HUES6 (cell line): ENCODE data around the gene NDUFA3.

Experiments
- H3K27ac ChIP-seq: 2 replicates; pipeline ENCODE4 v1.7.0; 2013; ENCODE audit warnings: low read depth, mild to moderate bottlenecking, low read length, inconsistent platforms
- H3K27me3 ChIP-seq: 2 replicates; pipeline ENCODE4 v1.6.1; 2013; ENCODE audit warnings: low read length; ENCODE audit not compliant: control insufficient read depth, insufficient read depth
- H3K36me3 ChIP-seq: 2 replicates; pipeline ENCODE4 v1.6.1; 2013; ENCODE audit warnings: low read length; ENCODE audit not compliant: control insufficient read depth, insufficient read depth
- H3K4me1 ChIP-seq: 2 replicates; pipeline ENCODE4 v1.6.1; 2013; ENCODE audit warnings: low read length; ENCODE audit not compliant: control insufficient read depth, insufficient read depth
- H3K4me3 ChIP-seq: 2 replicates; pipeline ENCODE4 v1.5.1; 2013; ENCODE audit warnings: low read depth, low read length
- H3K9ac ChIP-seq: one replicate; pipeline ENCODE4 v1.6.1; 2013; ENCODE audit warnings: mild to moderate bottlenecking, low read length
- H3K9me3 ChIP-seq: 2 replicates; pipeline ENCODE4 v1.6.1; 2013; ENCODE audit warnings: low read depth, low read length; ENCODE audit not compliant: control insufficient read depth, insufficient read depth

The NDUFA3 gene

DNA sequence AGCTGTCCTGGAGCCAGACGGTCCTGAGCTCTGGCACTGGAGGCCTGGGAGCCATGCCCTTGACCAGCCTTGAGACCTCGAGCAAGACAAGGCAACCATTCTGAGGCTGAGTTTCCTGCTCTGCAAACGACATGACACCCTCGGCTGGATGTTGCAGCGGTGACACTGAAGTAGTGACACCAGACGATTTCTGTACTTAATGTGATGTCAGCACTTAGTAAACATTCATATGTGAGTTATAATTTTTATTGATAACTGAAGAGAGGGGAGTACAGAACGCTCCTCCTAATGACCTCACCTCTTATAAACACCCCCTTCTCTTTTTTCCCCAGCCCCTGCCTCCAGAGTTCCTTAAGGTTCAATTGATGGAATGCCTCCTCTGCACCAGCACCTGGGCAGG, 5.8 kb downstream of the NDUFA3 start:
- H3K27me3 ChIP-seq: no peaks in the 10 kb centered on the region
- no peak overlapping the region for H3K4me3 ChIP-seq

GRCh38 chr19:54109651-54110050, 7.0 kb downstream of the NDUFA3 start:
- peaks cover 67% of the 10 kb centered on the region for H3K36me3 ChIP-seq
- H3K4me3 ChIP-seq: no peak overlapping the region
- H3K9me3 ChIP-seq: no peaks in the 10 kb centered on the region
- H3K27me3 ChIP-seq: no peaks in the 10 kb centered on the region
- no peak overlapping the region for H3K9ac ChIP-seq
- no peaks in the 10 kb centered on the region for H3K4me1 ChIP-seq
- H3K27ac ChIP-seq: no peak overlapping the region

More for the DNA sequence above, 5.8 kb downstream of the NDUFA3 start:
- no peaks in the 10 kb centered on the region for H3K9me3 ChIP-seq
- no peak overlapping the region for H3K27ac ChIP-seq
- H3K36me3 ChIP-seq: peaks cover 67% of the 10 kb centered on the region
- H3K9ac ChIP-seq: no peak overlapping the region
- H3K4me1 ChIP-seq: no peaks in the 10 kb centered on the region

- H3K27ac ChIP-seq: no peak overlapping the region; the same call in 1 of the 2 replicates
- no peaks in the 10 kb centered on the region for H3K27me3 ChIP-seq
- peak overlapping the region; percentile 79 for H3K4me3 ChIP-seq
- peak overlapping the region; percentile 89 for H3K9ac ChIP-seq
- peaks cover 41% of the 10 kb centered on the region for H3K36me3 ChIP-seq
- no peaks in the 10 kb centered on the region for H3K9me3 ChIP-seq
- no peaks in the 10 kb centered on the region for H3K4me1 ChIP-seq
Measured at GRCh38 chr19:54114340-54115108, 11.9 kb downstream of the NDUFA3 start.

GRCh38 chr19:54115109-54116063, 12.7 kb downstream of the NDUFA3 start, which contains the start of the genes PRPF31 and TFPT:
TSS of gene PRPF31 (plus strand) at chr19:54115754. CDS start at chr19:54118279, 2,525 bp downstream.
TSS of gene TFPT (minus strand) at chr19:54115657. CDS start at chr19:54115269, 388 bp downstream.
- H3K27ac ChIP-seq: peak within 1 kb of the TSS; percentile 39; the same call in 1 of the 2 replicates
- H3K27me3 ChIP-seq: no peaks in the 10 kb centered on the region
- H3K36me3 ChIP-seq: peaks cover 41% of the 10 kb centered on the region
- no peaks in the 10 kb centered on the region for H3K4me1 ChIP-seq
- H3K9me3 ChIP-seq: no peaks in the 10 kb centered on the region
- peak within 1 kb of the TSS; percentile 89 for H3K9ac ChIP-seq
- peak within 1 kb of the TSS; percentile 79 for H3K4me3 ChIP-seq

DNA sequence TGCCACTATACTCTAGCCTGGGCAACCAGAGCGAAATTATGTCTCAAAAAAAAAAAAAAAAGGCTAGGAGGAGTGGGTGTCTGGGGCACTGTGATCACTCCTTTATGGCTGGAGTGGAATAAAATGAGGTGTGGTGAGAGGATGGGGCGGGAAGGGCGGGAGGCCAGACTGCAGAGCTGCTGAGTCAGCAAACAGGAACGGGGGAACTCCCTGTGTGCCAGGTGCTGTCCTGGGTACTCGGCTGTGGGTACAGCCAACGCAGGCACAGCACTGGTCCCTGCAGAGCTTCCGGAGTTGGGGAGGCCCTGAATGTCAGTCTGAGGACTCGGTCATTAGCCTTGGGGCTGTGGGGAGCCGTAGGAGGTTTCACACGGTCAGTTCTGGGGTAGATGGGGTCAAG, 18.6 kb downstream of the NDUFA3 start:
- Histone ChIP-seq H3K4me1 (no peaks in the 10 kb centered on the region), H3K4me3 (no peak overlapping the region), H3K27me3 (no peaks in the 10 kb centered on the region), H3K27ac (no peak overlapping the region), H3K9me3 (no peaks in the 10 kb centered on the region), H3K9ac (no peak overlapping the region), H3K36me3 (peaks cover 79% of the 10 kb centered on the region)

DNA sequence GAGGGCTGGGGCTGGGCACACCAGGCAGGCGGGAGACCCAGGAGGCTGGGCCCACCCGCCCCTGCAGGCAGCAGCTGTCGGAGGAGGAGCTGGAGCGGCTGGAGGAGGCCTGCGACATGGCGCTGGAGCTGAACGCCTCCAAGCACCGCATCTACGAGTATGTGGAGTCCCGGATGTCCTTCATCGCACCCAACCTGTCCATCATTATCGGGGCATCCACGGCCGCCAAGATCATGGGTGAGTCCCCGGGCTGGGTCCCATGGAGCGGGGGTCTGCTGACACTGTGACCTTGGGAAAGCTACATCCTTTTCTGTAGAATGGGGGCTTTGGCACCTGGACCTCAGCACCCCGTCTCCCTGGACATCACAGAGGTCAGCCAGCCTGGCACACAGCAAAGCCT, 21.0 kb downstream of the NDUFA3 start:
- Histone ChIP-seq H3K9me3 (no peaks in the 10 kb centered on the region), H3K4me1 (no peaks in the 10 kb centered on the region), H3K4me3 (no peak overlapping the region), H3K27me3 (no peaks in the 10 kb centered on the region), H3K27ac (no peak overlapping the region), H3K36me3 (peaks cover 91% of the 10 kb centered on the region), H3K9ac (no peak overlapping the region)

GRCh38 chr19:54124393-54124792, 21.7 kb downstream of the NDUFA3 start:
- H3K4me1 ChIP-seq: no peaks in the 10 kb centered on the region
- peaks cover 96% of the 10 kb centered on the region for H3K36me3 ChIP-seq
- H3K4me3 ChIP-seq: no peak overlapping the region
- no peaks in the 10 kb centered on the region for H3K27me3 ChIP-seq
- no peak overlapping the region for H3K27ac ChIP-seq
- H3K9me3 ChIP-seq: no peaks in the 10 kb centered on the region
- no peak overlapping the region for H3K9ac ChIP-seq

DNA sequence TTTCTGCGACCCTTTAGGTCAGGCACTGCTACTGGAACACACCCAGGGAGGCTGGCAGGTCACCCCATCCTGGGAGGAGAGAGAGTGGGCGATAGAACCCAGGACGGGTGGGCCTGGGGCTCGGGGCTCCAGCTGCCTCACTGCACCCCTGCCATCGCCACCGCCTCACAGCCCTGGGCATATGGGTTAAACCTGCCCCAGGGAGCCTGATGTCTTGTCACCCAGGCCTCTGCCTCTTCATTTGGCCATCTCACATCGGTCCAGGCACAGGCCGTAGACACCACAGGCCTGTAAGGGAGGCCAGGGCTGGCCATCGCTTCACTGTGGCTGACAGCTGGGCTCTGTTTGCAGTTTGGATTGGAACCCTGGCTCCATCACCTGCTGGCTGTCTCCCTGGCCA, 23.1 kb downstream of the NDUFA3 start:
- no peak overlapping the region for H3K9ac ChIP-seq
- no peaks in the 10 kb centered on the region for H3K9me3 ChIP-seq
- peaks cover 91% of the 10 kb centered on the region for H3K36me3 ChIP-seq

DNA sequence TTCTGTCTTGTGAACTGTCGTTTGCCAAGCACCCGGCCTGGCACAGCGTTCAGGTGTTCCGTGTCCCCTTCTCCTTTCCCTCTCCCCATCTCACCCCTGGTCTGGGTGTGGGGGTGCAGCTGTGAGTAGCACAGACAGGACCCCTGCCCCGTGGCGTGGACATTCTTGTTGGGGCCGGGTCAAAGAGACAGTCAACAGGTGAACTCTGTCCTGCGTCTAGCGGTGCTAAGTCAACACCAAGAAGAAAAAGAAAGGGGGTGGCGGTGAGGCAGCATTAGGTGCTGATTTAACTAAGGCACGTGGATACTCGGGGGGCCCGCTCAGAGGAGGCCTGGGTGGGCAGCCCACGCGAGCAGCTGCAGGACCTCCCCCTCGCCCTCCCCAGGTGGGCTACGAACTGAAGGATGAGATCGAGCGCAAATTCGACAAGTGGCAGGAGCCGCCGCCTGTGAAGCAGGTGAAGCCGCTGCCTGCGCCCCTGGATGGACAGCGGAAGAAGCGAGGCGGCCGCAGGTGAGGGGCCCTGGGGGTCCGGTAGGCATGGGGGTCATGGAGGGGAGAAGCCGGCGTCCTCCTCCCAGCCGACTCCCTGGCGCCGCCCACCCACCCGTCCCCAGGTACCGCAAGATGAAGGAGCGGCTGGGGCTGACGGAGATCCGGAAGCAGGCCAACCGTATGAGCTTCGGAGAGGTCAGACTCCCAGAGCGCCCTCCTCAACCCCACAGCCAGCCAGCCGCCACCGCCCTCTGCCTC, 25.2 kb downstream of the NDUFA3 start:
- no peaks in the 10 kb centered on the region for H3K9me3 ChIP-seq
- H3K4me1 ChIP-seq: no peaks in the 10 kb centered on the region
- no peak overlapping the region for H3K9ac ChIP-seq
- no peak overlapping the region for H3K27ac ChIP-seq
- H3K27me3 ChIP-seq: no peaks in the 10 kb centered on the region
- H3K36me3 ChIP-seq: peaks cover 86% of the 10 kb centered on the region
- H3K4me3 ChIP-seq: no peak overlapping the region

More for the DNA sequence above, 23.1 kb downstream of the NDUFA3 start:
- Histone ChIP-seq H3K4me3 (no peak overlapping the region), H3K27me3 (no peaks in the 10 kb centered on the region), H3K27ac (no peak overlapping the region), H3K4me1 (no peaks in the 10 kb centered on the region)

DNA sequence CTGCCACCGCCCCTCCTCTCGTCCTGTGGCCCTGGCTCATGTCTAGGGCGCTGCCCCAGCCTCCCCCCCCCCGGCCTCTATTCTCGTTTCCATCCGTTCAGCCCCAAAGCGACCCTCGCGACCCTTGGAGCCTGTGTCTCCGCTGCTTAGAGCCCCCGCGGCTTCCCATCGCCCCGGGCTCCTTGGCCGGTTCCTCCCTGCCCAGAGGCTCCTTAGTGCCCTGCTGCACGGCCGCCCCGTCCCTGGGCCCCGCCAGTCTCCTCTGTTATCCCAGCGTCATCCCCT, 25.7 kb downstream of the NDUFA3 start:
- no peaks in the 10 kb centered on the region for H3K9me3 ChIP-seq
- H3K27ac ChIP-seq: no peak overlapping the region
- no peak overlapping the region for H3K9ac ChIP-seq
- H3K27me3 ChIP-seq: no peaks in the 10 kb centered on the region
- no peak overlapping the region for H3K4me3 ChIP-seq
- peaks cover 85% of the 10 kb centered on the region for H3K36me3 ChIP-seq
- no peaks in the 10 kb centered on the region for H3K4me1 ChIP-seq
